ENCODE measurements around the gene CYTH1. TPM values are rescaled to one million over a fixed set of nuclear protein-coding genes. Genes with fewer than 3 reads are reported as not detected.
A peak's percentile ranks its signal among the peaks of the same experiment; 100 is the strongest.

Gene CYTH1
- total and polyA plus RNA-seq, 3 donors from 2014 or later = 40.8 to 47.9 (median 42.2) TPM

DNA sequence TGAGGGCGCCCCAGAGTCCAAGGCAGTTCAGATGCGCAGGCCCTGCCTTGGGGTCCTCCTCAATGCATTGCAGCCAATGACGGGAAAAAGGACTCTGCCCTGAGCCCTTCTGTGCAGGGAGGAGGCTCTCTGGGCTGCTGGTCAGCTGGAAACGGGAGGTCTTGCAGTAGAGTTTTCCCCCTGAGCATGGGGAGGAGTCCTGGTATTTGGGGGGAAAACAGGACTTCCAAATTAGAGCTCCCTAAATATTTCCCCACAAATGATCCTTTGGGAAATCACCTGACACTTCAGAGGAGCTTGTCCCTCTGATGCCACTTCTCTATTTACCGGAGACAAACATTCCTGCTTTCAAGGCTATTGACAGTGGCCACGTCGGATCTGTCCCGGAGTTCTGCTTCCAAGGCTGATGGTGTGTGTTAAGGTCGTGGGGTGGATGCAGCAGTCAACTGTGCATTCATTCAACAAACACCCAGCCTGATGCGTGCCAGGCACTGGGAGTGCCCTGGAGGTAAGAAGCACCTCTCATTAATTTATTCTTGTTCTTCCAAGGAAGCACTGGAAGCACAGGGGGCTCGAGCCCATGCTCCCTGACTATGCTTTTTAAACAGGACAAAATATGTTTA lies 131.9 kb downstream of the CYTH1 start:
- Histone ChIP-seq H3K36me3 (ENCODE audit: low read depth, missing control alignments) (no peaks in the 10 kb centered on the region), H3K9me3 (no peaks in the 10 kb centered on the region), H3K4me1 (no peaks in the 10 kb centered on the region), H3K27ac (no peak overlapping the region), H3K27me3 (no peaks in the 10 kb centered on the region), H3K4me3 (no peak overlapping the region)
- TF ChIP-seq POLR2A (IDR thresholded peaks at IDR 0.05) = no peak
- TF ChIP-seq, protein P1, sequence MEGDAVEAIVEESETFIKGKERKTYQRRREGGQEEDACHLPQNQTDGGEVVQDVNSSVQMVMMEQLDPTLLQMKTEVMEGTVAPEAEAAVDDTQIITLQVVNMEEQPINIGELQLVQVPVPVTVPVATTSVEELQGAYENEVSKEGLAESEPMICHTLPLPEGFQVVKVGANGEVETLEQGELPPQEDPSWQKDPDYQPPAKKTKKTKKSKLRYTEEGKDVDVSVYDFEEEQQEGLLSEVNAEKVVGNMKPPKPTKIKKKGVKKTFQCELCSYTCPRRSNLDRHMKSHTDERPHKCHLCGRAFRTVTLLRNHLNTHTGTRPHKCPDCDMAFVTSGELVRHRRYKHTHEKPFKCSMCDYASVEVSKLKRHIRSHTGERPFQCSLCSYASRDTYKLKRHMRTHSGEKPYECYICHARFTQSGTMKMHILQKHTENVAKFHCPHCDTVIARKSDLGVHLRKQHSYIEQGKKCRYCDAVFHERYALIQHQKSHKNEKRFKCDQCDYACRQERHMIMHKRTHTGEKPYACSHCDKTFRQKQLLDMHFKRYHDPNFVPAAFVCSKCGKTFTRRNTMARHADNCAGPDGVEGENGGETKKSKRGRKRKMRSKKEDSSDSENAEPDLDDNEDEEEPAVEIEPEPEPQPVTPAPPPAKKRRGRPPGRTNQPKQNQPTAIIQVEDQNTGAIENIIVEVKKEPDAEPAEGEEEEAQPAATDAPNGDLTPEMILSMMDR (IDR thresholded peaks at IDR 0.05) = no peak
- DNase-seq = no peak
- WGBS, 2 donors = 63 to 73% methylated on average over 8 to 11 of the region's 11 CpGs
- intact Hi-C loops (cut with DNase I; ENCODE audit: low total_unique reads) = no loop called here

DNA sequence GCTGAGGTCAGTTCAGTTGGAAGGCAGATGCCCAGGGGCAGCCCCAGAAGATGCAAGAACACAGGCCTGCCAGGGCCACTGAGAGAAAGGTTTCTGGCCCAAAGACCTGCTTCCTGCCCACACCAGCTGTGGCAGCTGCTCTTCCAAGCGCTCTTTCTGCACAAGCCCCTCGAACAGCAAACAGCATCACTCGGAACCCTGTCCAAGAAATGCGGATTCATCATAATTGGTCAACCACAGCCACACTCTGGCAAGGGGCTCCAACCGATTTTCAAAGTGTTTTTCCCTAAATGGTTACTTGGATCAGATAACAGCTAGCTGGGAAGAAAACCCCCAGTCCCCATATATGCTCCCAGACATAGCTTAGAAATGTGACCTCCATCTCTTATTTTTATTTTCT lies 133.8 kb downstream of the CYTH1 start:
- H3K9me3 ChIP-seq = no peaks in the 10 kb centered on the region
- H3K4me1 ChIP-seq = no peaks in the 10 kb centered on the region
- DNase-seq = no peak
- TF ChIP-seq, protein P1 (IDR thresholded peaks at IDR 0.05) = no peak
- TF ChIP-seq POLR2A (IDR thresholded peaks at IDR 0.05) = no peak
- no peak overlapping the region for H3K27ac ChIP-seq
- no peaks in the 10 kb centered on the region for H3K27me3 ChIP-seq
- H3K4me3 ChIP-seq = no peak overlapping the region
- intact Hi-C loops (cut with DNase I; ENCODE audit: low total_unique reads) = no loop called here
- no peaks in the 10 kb centered on the region for H3K36me3 ChIP-seq (ENCODE audit: low read depth, missing control alignments)
- 83 to 93% methylated on average over 2 to 5 of the region's 5 CpGs for WGBS, 2 donors

DNA sequence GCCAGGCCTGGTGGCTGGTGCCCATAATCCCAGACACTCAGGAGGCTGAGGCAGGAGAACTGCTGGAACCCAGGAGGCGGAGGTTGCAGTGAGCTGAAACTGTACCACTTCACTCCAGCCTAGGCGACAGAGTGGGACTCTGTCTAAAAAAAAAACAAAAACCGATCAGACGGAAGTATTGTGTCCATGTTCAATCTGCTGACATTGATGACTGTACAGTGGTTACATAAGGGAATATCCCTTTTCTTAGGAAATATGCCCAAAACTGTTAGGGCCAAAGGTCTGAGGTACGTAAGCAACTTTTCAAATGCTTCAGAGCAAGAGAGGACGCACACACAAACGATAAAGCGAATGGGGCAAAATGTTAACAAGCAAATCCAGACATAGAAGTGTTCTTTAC lies 135.0 kb downstream of the CYTH1 start:
- DNase-seq = no peak
- Histone ChIP-seq H3K4me1 (no peaks in the 10 kb centered on the region), H3K4me3 (no peak overlapping the region), H3K9me3 (no peaks in the 10 kb centered on the region), H3K27me3 (no peaks in the 10 kb centered on the region), H3K36me3 (ENCODE audit: low read depth, missing control alignments) (no peaks in the 10 kb centered on the region), H3K27ac (no peak overlapping the region)
- intact Hi-C loops (cut with DNase I; ENCODE audit: low total_unique reads) = no loop called here
- WGBS, 2 donors = 94% methylated on average over 8 of the region's 8 CpGs
- TF ChIP-seq, protein P1 (IDR thresholded peaks at IDR 0.05) = no peak
- no peak for TF ChIP-seq POLR2A (IDR thresholded peaks at IDR 0.05)

DNA sequence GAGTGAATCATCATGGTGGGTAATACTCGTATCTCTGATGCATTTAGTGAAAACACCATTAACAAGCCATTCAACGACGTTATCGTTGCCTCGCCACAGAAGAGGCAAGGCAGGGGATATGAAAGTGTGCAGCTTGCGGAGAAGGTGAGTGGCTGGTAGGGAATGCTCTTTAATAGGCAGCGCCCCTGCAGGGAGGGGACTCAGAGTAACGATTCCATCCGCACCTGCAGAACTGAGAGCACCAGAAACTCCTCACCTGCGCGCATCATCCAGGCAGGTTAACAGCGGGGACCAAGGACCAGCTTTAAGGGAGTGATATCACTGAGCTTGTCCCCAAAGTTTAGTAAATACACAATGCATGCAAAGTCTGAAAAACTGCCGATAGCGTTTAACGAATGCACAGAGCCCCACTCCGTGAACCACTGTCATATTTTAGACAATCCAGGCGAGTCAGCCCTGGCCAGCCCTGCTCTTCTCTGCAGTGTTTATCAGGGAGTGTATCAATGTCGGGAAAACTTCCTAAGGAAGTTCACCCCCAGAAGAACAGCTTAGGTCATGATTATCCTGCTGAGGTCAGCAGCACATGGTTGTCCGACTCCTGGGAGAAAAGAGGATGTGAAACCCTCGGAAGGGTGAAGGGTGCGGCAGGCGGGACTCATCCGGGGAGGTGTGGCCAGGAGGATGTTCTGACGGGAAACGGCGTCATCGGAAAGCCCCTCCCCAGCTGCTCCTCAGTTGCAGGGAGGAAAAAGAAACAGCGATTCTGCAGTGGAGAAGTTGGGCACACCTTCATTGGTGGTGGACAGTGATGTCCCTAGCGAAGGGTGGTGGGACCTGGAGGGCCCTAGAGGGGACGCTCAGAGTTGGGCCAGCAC lies 136.4 kb downstream of the CYTH1 start:
- no peaks in the 10 kb centered on the region for H3K36me3 ChIP-seq (ENCODE audit: low read depth, missing control alignments)
- DNase-seq = peak; percentile 52

More for the DNA sequence above, 136.4 kb downstream of the CYTH1 start:
- no peaks in the 10 kb centered on the region for H3K4me1 ChIP-seq
- intact Hi-C loops (cut with DNase I; ENCODE audit: low total_unique reads) = no loop called here
- H3K4me3 ChIP-seq = no peak overlapping the region
- TF ChIP-seq POLR2A (IDR thresholded peaks at IDR 0.05) = no peak
- TF ChIP-seq, protein P1 (IDR thresholded peaks at IDR 0.05) = no peak
- H3K27me3 ChIP-seq = no peaks in the 10 kb centered on the region
- H3K9me3 ChIP-seq = no peaks in the 10 kb centered on the region
- no peak overlapping the region for H3K27ac ChIP-seq
- WGBS, 2 donors = 68 to 72% methylated on average over 30 of the region's 30 CpGs

Data from testis (tissue), 3 donors.